ENCODE measurements around the gene LCE3A.
"Not testable (repeated sequence)": the region's sequence is repeated elsewhere in the genome, so short reads cannot be mapped to it uniquely, and the experiment has no call there.

GRCh38 chr1:152666171-152666570, 43.3 kb upstream of the LCE3A start:
- TF ChIP-seq RFX5 (IDR thresholded peaks at IDR 0.05; ENCODE audit: low read depth, low read length); POLR2A (IDR thresholded peaks at IDR 0.05; ENCODE audit: low read depth, low read length); ELK1 (IDR thresholded peaks at IDR 0.05; ENCODE audit: borderline replicate concordance, low read depth, low read length); SMC3 (IDR thresholded peaks at IDR 0.05; ENCODE audit: low read depth, low read length); FOS (IDR thresholded peaks at IDR 0.05; ENCODE audit: low read depth, low read length); MXI1 (IDR thresholded peaks at IDR 0.05; ENCODE audit: borderline replicate concordance, low read depth, low read length); RAD21 (IDR thresholded peaks at IDR 0.05; ENCODE audit: low read length); MAFK (IDR thresholded peaks at IDR 0.05; ENCODE audit: low read depth, low read length); MAZ (IDR thresholded peaks at IDR 0.05; ENCODE audit: borderline replicate concordance, low read depth, low read length); RCOR1 (IDR thresholded peaks at IDR 0.05; ENCODE audit: insufficient replicate concordance, low read length): not testable (repeated sequence)
- TF ChIP-seq, protein P1, sequence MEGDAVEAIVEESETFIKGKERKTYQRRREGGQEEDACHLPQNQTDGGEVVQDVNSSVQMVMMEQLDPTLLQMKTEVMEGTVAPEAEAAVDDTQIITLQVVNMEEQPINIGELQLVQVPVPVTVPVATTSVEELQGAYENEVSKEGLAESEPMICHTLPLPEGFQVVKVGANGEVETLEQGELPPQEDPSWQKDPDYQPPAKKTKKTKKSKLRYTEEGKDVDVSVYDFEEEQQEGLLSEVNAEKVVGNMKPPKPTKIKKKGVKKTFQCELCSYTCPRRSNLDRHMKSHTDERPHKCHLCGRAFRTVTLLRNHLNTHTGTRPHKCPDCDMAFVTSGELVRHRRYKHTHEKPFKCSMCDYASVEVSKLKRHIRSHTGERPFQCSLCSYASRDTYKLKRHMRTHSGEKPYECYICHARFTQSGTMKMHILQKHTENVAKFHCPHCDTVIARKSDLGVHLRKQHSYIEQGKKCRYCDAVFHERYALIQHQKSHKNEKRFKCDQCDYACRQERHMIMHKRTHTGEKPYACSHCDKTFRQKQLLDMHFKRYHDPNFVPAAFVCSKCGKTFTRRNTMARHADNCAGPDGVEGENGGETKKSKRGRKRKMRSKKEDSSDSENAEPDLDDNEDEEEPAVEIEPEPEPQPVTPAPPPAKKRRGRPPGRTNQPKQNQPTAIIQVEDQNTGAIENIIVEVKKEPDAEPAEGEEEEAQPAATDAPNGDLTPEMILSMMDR (conservative IDR thresholded peaks at IDR 0.05; ENCODE audit: low read depth, low read length): not testable (repeated sequence)
